Endometrial microvascular endothelial cells (primary cell): Measurements from ENCODE around the gene EEF1B2. TPM values are rescaled to one million over a fixed set of nuclear protein-coding genes. Genes with fewer than 3 reads are reported as not detected.
"Not testable (repeated sequence)": the region's sequence is repeated elsewhere in the genome, so short reads cannot be mapped to it uniquely, and the experiment has no call there.

ENCODE experiments used
- in situ Hi-C: cut with HindIII; loops from 2 replicates; pipeline ENCODE4 v1.10.0; 2017; ENCODE audit warnings: low sequenced_read_pairs, low pct_unique_long_range_greater_than_20kb; ENCODE audit errors: inconsistent ontology term
- total RNA-seq: library from RNA; depleted of rRNA; stranded (reverse); fragments of >200 nt; gene quantifications from one replicate; pipeline ENCODE4 v1.2.3, GENCODE V29; 2015; ENCODE audit errors: inconsistent ontology term

Gene EEF1B2
- total RNA-seq, 1 donor from 2014 or later = 437 TPM

- in situ Hi-C loops = not testable (repeated sequence)
These were observed 47.6 kb downstream of the EEF1B2 start for GRCh38 chr2:206207316-206207715.

- in situ Hi-C loops = no loop called here
These were observed 49.2 kb downstream of the EEF1B2 start for GRCh38 chr2:206208900-206209299.

GRCh38 chr2:206211657-206212255 is 52.1 kb downstream of the EEF1B2 start:
- in situ Hi-C loops = no loop called here

Other genes starting within 250 kb of the EEF1B2 start
- gene INO80D, start 73.7 kb upstream of the EEF1B2 start, total RNA-seq = 5.9 TPM
- 151 TPM for gene NDUFS1, start 451 bp upstream of the EEF1B2 start, total RNA-seq
- 3.7 TPM for gene ZDBF2, start 114.8 kb downstream of the EEF1B2 start, total RNA-seq